ENCODE data around the gene MTCL1. TPM values are rescaled to one million over a fixed set of nuclear protein-coding genes. Genes with fewer than 3 reads are reported as not detected.
"Not testable (repeated sequence)": the region's sequence is repeated elsewhere in the genome, so short reads cannot be mapped to it uniquely, and the experiment has no call there.

MTCL1 gene
- total RNA-seq, 1 donor from 2014 or later: 0.42 TPM

DNA sequence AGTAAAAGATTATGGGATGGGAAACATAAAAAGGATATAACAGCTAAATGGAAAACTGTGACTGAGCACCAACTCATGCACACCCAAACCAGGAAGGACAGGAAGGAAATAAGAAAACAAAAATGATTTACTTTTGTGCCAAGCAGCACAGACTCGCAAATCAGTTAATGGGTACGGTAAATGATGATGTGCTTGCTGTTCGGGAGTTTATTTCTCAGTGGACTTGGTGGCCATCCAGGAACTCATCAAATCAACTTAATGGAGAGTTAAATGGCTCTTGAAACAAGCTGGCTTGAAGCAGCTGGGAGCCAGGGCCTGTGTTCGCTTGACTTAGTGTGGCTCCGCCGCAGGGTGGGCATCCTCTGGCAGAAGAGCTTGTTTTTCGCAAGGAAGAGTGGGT, 36.2 kb downstream of the MTCL1 start:
- intact Hi-C loops (cut with micrococcal nuclease): no loop called here

DNA sequence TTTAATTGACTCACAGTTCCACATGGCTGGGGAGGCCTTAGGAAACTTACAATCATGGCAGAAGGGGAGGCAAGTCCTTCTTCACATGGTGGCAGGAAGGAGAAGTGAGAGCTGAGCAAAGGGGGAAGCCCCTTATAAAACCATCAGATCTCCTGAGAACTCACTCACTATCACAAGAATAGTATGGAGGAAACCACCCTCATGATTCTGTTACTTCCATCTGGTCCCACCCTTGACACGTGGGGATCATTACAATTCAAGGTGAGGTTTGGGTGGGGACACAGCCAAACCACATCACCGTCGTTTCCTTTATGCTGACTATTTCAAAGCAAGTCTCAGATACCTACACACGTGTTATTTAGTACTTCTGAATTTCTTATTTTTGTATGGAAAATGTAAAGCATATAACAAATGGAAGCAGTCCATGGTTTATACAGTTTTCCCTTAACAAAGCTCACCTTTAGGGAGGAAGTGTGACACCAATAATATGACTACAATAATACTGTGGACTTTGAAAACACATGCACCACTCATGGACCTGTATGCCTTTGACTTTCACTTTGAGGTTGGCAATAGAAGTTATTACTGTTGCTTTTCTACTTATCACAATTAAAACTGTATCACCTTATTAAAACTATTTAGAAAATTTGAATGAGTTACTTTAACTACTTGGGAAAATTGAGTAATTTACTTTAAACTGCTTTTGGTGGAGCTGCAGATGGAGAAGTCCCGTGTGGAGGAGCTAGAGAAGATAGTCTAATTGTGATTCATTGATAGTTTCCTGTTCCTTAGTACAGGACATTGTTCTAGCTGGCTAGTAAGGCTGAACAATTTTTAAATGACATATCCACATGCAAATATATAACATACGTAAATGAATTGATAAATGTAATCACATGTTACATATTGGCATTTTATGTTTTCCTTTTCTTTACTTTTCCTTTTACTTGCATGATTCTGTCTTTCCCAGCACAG, 37.3 kb downstream of the MTCL1 start:
- intact Hi-C loops (cut with micrococcal nuclease): no loop called here

DNA sequence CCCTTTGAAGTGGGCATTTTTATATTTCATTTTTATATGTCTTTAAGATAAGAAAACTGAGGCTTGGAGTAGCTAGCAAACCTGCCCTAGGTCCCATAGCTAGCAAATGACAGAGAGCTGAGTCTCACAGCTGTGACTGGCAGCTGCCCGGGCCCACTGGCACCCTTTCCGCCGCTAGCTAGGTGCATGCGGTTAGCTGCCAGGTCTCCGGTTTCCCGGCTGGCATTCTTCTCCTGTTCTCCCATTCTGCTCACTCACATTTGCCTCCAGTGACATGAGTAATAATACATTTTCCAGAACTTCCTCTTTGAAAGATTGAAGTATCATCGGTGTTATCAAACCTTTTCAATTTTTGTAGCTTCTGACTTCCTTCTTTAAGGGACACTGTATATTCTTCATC, 38.7 kb downstream of the MTCL1 start:
- intact Hi-C loops (cut with micrococcal nuclease): loop anchor here (1.0 kb wide), 1 partner anchor 11 kb away; no protein-coding TSS in a partner anchor

DNA sequence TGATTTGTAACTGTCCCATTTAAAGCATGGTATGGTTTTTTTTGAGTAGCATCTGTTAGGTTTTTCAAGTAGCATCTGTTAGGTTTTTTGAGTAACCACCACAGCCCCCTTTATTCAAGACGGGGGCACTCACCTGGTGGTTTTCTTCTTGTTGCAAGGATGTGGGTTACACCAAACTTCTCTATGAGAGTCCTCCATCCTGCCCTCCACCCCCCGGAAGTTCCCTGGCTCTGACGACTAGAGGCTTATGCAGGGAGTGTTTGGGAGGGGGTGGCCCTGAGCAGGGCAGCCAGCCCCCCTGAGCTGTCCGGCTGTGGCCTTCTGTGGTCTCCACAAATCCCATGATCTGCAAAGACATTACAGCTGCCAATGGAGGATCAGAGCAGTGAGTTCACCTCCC, 39.3 kb downstream of the MTCL1 start:
- intact Hi-C loops (cut with micrococcal nuclease): loop anchor here (1.0 kb wide), 1 partner anchor 11 kb away; no protein-coding TSS in a partner anchor

DNA sequence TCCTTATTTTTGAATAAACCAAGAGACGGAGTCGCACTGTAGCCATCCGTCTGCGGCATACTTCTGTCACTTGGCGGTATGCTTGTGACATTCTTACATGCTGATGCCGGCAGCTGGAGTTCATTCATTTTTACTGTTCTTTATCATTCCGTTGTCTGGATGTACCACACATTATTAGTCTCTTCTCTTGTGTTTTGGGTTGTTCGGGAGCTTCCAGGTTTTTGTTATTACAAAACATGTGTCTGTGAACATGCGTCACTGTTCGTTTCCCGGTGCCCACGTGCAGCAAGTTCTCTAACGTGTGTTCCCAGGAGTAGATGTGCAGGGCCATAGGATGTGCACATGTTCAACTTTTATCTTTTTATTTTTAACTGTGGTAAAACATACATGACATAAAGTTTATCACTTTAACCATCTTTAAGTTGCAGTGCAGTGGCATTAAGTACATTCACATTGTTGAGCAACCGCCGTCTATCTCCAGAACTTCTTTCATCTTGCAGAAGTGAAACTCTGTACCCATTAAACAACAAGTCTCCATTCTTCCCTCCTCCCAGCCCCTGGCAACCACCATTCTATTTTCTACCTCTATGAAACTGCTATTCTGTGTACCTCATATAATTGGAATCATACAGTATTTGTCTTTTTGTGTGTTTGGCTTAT, 40.1 kb downstream of the MTCL1 start:
- intact Hi-C loops (cut with micrococcal nuclease): no loop called here

DNA sequence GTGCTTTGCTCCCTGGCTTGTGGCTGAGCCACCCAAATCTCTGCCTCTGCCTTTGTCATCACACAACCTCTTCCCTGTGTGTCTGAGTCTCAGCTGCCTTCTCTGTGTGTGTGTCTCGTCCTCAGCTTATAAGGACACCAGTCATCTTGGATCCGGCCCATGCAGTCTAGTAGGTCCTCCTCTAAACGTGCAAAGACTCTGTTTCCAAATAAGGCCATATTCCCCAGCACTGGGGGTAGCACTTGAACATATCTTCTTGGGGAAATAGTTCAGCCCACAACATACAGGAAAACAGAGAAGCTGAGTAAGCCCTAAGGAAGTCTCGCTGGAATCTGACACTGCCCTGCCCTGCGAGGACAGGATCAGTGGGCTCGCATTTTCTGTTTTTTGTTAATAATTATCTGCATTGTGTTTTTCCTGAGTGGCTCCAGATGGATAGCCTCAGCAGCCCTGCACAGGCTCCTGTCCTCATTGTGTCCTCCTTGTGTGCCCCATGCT, 42.1 kb downstream of the MTCL1 start:
- intact Hi-C loops (cut with micrococcal nuclease): no loop called here

DNA sequence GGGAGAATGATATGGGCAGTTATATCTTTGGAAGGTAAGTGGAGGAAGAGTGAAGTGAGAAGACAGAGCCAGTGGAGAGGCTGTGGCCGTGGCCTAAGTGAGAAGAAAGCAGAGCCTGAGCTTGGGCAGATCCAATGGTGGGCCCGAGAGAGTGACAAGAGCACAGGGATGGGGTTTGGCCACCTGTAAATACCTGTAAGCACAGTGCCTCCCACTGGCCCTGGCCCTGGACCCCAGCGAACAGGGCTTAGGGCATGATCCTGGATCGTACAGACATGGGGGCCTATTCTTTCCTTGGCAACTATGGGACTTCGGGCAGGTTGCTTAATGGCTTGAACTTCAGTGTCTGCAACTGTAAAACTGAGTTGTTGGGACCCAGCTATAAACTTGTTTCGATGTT, 44.1 kb downstream of the MTCL1 start:
- intact Hi-C loops (cut with micrococcal nuclease): no loop called here

DNA sequence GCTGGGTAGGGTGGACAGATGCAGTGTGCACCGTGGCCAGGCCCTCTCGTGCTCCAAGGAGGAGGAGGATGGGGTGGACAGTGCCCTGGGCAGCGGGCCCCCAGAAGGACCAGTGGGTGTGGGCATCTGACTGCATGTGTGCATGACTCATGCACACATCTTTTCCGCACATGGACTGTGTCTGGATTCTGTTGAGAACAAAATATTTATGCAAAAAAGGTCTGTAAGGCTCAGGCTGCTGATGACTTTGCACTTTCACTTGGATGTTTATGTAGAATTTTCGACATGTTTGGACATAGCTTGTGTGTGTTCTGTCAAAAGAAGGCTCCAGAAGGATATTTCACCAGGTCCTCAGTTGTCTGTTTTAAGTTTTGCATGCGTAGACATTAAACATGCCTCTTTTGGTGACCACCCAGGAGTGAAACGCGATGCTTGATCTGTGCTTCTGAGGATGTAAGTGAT, 45.6 kb downstream of the MTCL1 start:
- intact Hi-C loops (cut with micrococcal nuclease): no loop called here

DNA sequence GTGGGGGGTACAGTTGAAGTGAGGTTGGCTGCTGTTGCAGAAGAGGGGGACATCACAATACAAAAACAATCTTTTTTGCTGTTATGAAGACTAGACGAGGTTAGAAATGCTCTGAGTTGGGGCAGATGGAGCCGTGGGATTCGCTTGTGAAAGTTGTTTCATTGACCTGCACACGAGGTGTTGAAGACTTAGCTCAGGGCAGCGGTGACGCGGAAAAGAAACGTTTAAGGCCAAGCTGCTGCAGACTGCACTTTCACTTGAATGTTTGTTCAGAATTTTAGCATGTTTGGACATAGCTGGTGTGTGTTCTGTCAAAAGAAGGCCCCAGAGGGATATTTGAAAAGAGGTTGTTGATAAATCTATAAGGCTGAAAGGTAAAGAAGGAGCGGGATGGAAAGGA, 46.3 kb downstream of the MTCL1 start:
- intact Hi-C loops (cut with micrococcal nuclease): no loop called here

DNA sequence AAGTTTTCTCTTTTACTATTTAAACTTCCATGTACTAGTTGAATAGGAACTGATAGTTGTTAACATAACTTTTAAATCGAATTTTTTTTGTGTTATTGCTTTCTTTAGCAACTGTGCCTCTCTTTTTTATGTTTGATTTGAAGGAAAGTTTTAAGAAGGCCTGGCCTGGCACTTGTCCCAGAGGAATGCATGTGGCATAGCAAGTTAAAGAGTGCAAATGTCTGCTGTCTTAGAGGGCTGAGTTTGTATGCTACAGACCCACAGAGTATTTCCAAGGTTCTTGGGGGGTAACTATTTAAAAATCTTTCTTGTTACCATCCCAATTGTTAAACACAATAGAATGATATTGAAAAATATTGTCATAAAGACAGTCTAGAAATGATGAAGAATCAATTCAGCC, 47.0 kb downstream of the MTCL1 start:
- intact Hi-C loops (cut with micrococcal nuclease): no loop called here

DNA sequence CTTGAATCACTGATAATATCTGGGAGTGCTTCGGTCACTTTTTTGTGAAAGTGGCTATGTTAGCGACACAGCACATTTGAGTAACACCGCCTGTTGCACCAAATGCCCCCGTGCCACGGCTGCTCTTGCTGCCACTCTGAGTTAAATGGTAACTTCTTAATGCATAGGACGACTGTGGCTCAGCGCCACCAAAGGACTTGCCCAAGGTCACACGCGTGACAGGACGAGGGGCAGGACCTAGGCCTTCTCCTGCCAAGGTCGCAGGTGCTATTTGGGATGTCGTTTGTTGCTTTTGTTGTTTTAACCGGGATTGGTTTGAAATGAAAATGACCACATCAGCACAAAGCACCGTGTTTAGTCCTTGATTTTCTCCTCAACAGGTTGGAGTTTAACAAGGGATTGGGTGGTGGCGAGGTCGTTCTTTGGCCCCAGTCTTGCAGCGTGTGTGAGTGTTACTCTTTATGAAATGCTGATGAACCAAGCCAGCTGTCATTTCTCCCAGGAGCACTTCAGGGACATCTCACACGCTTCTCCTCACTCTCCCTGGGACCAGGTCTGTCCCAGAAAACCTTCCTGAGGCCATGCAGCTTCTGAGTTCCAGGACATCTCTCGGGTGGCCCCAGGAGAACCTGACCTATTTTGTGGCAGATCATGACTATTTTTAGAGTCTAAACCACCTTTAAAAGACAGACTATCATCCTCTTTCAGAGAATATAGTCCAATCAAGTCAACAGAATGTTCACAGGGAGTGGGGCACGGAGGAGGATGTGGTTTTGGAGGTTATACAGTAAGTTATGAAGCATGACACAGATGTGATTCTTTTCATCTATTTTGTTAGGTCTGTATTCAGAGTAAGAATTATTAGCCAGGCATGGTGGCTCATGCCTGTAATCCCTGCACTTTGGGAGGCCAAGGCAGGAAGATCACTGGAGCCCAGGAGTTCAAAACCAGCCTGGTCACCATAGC, 49.9 kb downstream of the MTCL1 start:
- intact Hi-C loops (cut with micrococcal nuclease): loop anchor here (1.0 to 2.0 kb wide), 3 partner anchors 11 to 58 kb away; partner anchors contain the start of gene MTCL1

DNA sequence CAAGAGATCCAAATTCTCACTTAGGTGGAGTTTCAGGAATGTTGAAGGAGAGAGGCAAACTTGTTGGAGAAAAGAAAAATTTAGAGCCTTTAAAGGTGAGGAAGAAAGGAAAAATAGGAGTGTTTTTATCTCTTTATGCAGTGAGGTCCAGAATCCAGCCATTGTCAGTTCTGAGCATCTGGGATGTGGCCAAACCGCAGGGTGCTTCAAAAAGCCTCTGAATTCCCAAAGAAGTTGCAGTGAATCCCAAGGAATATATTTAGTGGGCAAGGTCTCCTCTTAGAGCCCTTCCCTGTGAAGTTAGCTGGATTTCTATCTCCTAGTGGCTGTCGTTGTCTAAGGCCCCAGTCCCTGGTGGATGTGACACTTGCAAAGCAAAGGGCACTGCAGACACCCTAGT, 51.2 kb downstream of the MTCL1 start:
- intact Hi-C loops (cut with micrococcal nuclease): no loop called here

DNA sequence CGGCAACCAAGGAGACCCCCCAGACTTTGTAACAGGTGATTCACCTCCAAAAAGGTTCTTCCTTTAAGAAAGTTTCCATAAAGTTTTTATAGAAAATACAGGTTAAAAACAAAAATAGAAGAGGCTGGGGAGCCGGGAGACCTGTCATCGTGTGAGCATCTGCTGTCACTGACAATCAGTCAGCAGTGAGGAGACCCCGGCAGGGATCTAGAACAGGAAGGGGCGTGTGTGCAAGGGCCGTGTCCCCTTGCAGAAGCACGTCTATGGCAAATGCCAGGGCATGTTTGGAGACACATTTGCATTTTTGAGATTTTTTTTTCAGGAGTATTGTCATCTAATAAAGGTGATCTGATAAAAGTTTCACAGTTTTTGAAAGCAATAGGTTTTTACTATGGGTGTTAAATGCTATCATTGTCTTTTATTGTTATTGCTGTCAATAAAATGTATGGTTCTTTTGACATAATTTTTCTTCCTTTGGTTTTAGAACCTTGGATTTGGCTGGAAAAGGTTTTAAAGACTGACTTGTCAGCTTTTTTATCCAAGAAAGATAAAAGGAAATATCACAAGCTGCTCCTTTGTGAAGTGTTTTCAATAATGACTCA, 52.1 kb downstream of the MTCL1 start:
- intact Hi-C loops (cut with micrococcal nuclease): no loop called here

DNA sequence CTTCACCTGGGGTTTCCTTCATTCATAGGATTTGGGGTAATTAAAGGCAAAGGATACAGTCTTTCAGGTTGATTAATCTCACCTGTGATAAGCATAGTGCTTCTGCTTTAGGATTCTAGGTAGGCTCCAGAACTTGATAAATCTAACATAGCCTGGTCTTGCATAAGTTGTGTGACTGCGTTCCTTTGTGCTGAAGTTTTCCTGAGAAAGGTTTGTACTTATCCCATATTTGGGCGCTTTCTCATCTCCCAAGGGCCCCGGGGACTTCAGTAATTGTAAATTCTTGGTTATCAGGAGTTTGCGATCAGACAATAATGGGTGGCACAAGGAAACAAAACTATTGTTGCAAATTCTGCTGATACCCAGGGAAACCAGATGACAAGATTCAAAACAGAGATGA, 53.1 kb downstream of the MTCL1 start:
- intact Hi-C loops (cut with micrococcal nuclease): no loop called here

DNA sequence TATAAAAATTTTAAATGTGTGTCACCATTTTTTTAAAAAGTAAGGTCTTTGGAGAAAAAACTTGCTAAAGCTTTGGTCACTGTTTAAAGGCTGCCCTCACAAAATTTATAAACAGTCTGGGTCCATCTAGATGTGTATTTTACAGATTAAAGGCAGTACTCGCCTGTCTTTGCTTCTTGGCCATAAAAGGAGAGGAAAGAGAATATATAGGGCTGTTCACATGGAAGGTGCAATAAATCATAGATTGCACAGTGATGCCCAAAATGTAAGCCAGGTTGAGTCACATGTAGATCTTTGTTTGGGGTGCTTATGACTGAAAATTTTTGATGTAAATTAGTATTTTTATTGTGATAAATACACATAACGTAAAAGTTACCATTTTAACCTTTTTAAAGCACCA, 55.6 kb downstream of the MTCL1 start:
- intact Hi-C loops (cut with micrococcal nuclease): no loop called here

DNA sequence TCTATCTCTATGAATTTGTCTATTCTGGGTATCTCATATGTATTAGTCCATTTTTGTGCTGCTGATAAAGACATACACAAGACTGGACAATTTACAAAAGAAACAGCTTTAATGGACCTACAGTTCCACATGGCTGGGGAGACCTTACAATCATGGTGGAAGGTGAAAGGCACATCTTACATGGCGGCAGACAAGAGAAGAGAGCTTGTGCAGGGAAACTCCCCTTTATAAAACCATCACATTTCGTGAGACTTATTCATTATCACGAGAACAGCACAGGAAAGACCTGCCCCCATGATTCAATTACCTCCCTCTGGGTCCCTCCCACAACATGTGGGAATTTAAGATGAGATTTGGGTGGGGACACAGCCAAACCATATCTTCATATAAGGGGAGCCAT, 56.2 kb downstream of the MTCL1 start:
- intact Hi-C loops (cut with micrococcal nuclease): not testable (repeated sequence)

DNA sequence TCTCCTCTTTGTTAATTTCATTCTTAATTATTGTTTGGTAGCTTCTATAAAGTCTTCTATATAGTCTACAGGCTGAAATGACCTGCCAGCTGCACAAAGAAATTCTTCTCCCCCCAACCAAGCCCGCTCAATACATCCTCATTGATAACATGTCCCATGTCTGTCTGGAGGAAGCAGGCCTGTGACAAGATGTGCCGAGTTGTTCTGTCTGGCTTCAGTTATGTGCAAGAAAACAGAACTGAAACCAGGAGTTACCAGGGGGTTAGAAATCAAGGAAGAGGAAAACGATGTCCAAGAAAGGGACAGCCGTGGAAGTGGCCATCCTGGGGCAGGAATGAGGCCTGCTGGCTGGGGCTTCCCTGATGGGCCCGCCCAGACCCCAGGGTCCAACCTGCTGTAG, 57.6 kb downstream of the MTCL1 start:
- intact Hi-C loops (cut with micrococcal nuclease): no loop called here

DNA sequence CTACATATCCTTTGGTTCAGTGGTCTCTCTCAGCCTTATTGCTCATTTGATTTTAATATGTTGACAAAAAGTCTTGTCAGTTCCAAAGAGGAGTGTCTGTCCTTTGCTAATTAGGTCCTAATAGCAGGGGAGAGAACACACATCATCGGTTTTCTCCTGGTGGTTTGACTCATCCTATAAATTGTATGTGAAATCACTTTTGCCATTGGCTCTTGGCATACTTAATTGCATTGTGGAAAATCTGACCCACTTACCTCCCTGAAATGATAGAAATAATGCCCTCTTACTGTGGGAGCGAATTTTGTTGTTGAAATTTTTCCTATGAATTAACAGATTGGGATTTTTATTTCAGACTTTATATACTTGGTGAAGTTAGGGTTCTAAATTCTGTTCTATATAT, 58.3 kb downstream of the MTCL1 start:
- intact Hi-C loops (cut with micrococcal nuclease): no loop called here

DNA sequence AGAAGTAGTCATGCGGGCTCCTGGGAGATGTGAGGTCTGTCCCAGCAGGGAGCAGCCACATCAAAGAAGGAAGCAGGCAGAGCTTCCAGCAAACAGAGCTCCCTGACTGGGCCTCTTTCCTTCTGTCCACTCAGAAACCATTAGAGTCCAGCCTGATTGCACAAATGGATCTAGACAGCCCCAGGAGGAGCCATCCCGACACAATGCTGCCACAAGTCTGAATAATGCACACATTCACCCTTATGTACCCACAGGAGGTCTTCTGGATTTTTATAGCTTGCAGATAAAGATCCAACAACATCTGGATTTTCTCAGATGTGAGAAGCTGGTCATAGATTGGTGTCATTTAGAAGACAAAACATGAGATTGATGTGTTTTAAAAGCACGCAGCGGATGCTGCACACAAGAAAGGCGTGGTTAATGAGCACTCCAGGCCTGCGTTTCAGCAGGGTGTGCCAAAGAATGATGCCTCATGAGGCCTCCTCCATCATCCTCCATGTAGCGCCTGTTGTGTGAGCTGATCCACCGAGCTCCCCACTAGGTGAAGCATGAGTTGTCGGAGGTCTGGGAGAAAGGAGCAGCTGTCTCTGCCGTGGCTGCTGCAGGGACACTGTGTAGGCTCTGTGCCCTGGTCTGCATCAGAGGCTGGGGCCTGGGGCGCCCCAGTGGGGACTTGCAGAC, 60.6 kb downstream of the MTCL1 start:
- intact Hi-C loops (cut with micrococcal nuclease): no loop called here

Data from T-helper 1 cell treated with Interleukin-12 subunit alpha and Interleukin-12 subunit beta and Interleukin-4 antibody, amounts not matched to agents 30 ng/mL and 1 ng/mL, for 36 hours (primary cell).